OCI-LY3 (cell line): ENCODE results near the gene RRN3.
"Not testable (repeated sequence)": the region's sequence is repeated elsewhere in the genome, so short reads cannot be mapped to it uniquely, and the experiment has no call there.

Experiments used
- CTCF ChIP-seq: fragments of 200-600, 300-600 bp; sonication (generic); IDR thresholded peaks from 2 replicates; pipeline ENCODE4 v1.5.1; 2014; ENCODE audit warnings: antibody characterized with exemption, low read length, low read depth
- EZH2phosphoT487 ChIP-seq: fragments of 200-600 bp; shearing (Covaris generic); IDR thresholded peaks from 2 replicates; pipeline ENCODE4 v1.6.1; 2018; ENCODE audit warnings: antibody characterized with exemption, mixed run types, low read depth

DNA sequence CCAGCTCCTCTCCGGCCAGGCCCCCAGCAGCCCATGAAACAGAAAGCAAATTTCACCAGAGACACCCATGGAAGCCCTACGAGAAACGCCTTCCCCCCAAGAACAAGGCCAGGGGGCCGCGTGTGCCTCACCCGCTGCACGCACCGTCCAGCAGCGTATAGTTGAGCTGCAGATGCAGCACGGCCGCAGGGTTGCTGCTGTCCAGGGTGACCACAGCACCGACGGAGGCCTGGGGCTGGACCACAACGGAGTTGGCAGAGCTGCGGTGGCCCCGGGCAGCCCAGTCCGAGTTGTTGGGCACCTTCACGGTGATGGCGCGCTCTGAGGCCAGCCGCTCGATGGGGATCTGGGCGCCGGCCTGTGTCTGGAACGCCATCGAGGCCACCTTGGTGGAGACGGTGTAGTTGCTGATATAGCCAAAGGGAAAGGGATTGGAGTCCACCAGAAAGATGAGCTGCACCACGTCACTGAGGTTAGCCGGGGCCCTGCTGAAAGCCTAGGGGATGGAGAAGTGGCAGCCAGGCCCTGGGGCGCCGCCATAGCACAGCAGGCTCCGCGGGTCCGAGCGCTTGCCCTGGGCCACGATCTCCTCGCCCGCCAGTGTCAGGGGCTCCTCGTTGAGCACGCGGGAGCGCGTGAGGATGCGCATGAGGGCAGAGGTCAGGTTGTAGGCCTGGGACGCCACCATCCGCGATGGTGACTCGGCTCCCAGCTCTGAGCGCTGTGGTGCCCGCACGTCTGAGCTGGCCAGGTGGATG is 37.0 kb upstream of the RRN3 start:
- not testable (repeated sequence) for TF ChIP-seq CTCF, EZH2phosphoT487
